Heart left ventricle (tissue), 13 donors: ENCODE measurements around the gene SNX8.
"Not testable (repeated sequence)": the region's sequence is repeated elsewhere in the genome, so short reads cannot be mapped to it uniquely, and the experiment has no call there.

Source experiments
- CTCF ChIP-seq, 12 donors: fragments of 200-600 bp; sonication (generic) in 4 of 12; IDR thresholded peaks; one replicate each; pipeline versions ENCODE4 v1.5.0 to v1.8.0; 2018 to 2022; ENCODE audit warnings: antibody characterized with exemption in 12 of 12, mild to moderate bottlenecking in 5 of 12
- POLR2A ChIP-seq, 2 donors: fragments of 450-650 bp; IDR thresholded peaks; one replicate each; pipeline ENCODE4 v1.6.1; 2017; ENCODE audit warnings: antibody characterized with exemption in 2 of 2, mild to moderate bottlenecking in 2 of 2, moderate library complexity in 2 of 2
- donor health status: ischemic (EF 13 %, LVEDD 7.1; RV severe dilation, severe dysfunction).
- donor health status: DM: no; HTN: yes; CAD: no.
- donor health status: DM: no; HTN: no; CAD: no.
- donor health status: ischemic (EF 25% LVEDD 6.9; RV normal size, moderate dysfunction).
- donor health status: ischemic (EF 25% LVEDD 5.7; RV mildly dilated, moderate dysfunction).
- donor health status: ischemic (EF 35%, LVEDD 5.7; RV mildly dilated, moderate dysfunction).
- donor health status: nonischemic (EF 11% LVEDD 7.7; RV severe dilation, severe dysfunction).
- donor health status: DM: yes; HTN: yes; CAD: no.
- donor health status: PGD.
- donor health status: ischemic (EF 29% LVEDD 5.4; RV normal size, mild dysfunction).
- donor health status: nonischemic (EF 23%, LVEDD 6.1; RV moderate dilation, normal function).

DNA sequence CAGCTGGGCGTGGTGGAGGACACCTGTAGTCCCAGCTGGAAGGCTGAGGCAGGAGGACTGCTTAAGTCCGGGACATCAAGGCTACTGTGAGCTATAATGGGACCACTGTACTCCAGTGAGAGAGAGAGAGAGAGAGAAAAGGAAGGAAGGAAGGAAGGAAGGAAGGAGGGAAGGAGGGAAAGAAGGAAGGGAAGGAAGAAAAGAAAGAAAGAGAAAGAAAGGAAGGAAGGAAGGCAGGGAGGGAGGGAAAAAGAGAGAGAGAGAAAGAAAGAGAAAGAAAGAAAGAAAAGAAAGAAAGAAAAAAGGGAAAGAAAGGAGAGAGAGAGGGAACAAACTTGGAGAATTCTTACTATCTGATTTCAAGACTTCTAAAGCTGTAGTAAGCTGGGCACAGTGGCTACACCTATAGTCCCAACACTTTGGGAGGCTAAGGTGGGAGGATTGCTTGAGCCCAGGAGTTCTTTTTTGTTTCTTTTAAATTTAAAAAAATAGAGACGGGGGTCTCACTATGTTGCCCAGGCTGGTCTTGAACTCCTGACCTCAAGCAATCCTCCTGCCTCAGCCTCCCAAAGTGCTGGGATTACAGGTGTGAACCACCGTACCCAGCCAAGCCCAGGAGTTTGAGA lies 18.5 kb upstream of the SNX8 start:
- TF ChIP-seq CTCF, POLR2A (IDR thresholded peaks at IDR 0.05): not testable (repeated sequence)
